Fibroblast of peridontal ligament (primary cell): ENCODE measurements around the gene EXOC3L4.
"Not testable (repeated sequence)": the region's sequence is repeated elsewhere in the genome, so short reads cannot be mapped to it uniquely, and the experiment has no call there.

Source experiments
- DNase-seq: peaks from one replicate; pipeline ENCODE4 v3.0.0-alpha.2; 2010; ENCODE audit errors: extremely low read depth

EXOC3L4 gene

DNA sequence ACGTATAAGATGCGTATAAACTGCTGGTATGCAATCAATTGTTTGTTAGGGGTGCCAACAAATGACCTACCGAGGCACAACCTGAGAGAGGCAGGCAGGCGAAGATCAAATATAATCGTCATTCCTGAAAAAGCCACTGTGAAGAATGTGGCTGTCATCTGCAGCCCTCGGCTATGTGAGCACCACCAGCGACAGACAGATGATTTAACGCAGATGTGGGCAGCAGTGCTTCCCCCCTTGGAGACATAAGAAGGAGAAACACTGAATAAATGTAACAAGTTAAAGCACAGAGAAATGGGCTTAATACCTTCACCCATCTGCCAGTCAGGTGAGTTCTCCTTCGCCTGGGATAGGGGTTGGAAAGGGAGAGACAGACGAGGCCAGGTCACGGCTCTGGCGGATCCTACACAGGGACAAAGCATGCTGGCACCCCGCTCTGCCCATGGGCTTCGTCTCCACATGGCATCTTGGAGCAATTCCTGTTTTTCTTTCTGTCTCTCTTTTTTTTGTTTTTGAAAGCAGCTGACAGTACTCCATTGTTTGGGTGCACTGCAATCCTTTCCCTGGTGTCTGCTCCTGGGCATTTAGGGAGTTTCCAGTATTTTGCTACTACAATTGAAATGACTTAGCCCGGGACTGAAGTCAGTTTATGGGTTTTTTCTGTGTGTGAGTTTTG is 56.9 kb downstream of the EXOC3L4 start:
- no peak for DNase-seq

DNA sequence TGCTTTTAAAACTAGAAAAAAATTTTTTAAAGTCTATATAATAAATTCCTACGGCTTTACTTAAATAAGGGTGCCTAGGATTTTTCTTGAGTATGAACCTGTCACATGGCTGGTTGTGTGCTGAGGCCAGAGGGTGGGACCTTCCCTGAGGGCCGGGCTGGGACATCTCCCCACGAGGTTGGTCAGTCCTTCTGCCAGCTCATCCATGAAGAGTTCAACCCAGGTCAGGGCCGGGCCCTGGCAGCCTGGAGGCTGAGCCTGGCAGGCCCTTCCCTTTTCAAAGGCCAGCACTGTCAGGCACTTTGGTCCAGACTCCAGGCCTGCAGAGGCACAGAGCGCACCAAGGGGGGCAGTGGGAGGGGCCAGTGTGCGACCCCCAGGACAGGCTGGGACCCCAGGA is 60.5 kb downstream of the EXOC3L4 start:
- DNase-seq: peak; percentile 54

DNA sequence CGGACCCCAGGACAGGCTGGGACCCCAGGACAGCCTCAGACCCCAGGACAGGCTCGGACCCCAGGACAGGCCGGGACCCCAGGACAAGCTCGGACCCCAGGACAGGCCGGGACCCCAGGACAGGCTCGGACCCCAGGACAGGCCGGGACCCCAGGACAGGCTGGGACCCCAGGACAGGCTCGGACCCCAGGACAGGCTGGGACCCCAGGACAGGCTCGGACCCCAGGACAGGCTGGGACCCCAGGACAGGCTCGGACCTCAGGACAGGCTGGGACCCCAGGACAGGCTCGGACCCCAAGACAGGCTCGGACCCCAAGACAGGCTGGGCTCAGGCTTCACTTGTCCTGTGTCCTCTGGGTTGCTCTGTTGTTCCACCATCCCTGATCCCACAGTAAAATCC is 60.9 kb downstream of the EXOC3L4 start:
- not testable (repeated sequence) for DNase-seq

DNA sequence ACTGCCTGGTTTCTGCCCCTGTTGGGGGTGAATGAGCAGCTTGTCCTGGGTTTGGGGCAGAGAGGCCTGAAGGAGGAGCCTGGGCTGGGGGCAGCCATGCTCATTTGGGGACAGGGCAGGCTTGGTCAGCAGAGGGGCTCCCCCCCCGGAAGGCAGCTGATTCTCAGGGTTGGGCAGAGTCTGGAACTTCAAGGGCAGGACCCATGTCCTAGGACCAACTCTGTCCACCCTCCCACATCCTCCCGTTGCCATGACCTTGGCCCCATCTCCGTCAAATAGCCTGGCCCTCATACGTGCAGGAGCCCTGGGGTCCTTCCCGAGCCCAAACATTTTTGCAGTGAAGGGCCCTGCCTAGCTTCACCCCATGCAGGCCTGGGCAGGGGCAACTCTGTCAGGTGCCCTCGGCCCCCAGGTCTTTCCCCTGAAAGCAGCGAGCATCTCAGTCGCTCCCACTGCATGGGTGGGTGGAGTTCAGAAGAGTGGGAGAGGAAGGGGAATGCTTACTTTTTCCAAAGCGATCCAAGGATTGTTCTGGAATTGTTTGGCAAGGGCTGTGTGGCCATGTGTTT is 61.4 kb downstream of the EXOC3L4 start:
- DNase-seq: no peak

DNA sequence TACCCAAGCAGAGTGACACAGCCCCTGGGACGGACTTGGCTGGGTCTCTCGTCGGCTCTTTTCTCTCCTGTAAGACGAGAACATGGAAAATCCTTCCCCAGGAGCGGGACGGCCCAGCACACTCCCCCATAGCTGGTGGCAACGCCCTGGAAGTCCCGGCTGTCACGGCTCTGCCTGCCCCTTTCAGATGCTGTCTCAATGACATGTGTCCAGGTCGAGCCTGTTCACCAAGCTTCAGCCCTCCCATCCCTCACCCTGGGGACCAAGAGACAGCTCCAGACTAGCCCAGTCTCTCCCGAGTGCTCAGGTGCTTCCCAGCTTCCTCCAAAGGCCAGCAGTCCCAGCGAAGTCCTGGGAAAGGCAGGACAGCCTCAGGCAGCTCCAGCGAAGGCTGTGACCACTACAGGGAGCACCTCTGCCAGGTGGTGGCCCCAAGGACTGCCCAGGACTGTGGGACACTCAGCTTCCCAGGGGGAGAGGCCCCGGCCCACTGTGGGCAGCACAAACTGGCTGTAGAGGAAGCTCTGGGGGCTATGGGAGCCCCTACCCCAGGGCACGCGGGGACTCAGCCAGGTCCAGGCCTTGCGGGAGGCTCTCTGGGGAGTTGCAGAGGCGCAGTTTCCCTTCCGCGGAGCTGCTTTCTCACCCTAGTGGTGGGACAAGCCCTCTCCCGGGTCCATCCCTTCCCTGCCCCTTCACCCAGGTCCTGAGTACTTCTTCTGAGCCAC is 62.3 kb downstream of the EXOC3L4 start:
- DNase-seq: no peak

DNA sequence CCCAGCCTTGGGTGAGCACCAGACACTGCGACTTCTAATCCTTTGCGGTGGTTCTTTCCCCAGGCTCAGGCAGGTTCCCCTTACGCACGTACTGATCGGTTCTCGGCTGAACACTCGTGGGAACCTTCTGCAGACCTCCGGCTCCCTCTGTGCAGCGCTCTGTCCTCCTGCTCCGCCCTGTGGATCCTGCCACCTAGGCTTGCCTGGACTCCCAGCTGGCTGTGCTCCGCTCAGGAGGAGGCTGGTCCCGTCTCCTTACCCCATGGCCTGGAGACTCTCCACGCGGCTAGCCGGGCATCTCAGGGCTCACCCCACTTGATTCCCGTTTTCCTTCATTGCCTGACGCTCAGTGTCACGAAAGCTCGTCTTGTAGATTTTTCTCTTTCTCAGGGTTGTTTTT is 63.4 kb downstream of the EXOC3L4 start:
- no peak for DNase-seq

DNA sequence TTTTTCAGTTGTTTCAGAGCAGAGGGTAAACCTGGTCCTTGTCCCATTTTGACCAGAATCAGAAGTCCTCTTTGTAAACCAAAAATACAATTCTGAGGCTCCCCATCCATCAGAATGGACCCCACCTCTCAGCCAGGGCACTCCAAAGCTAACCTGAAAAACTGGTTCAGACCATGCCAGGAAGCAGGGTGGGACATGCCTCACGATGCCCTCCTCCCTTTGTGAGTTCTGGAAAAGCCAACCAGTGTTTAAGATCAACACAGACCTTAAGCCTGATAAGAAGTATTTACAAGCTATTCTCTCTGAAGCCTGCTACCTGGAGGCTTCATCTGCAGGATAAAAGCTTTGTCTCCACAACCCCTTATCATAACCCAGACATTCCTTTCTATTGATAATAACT is 64.2 kb downstream of the EXOC3L4 start:
- DNase-seq: no peak
